Uterus (tissue), 2 donors: ENCODE measurements around the gene PCYT1B.

Source experiments
- CTCF ChIP-seq, 4 experiments: fragments of 200-600 bp in 2 of 4; fragments of 450-650 bp in 2 of 4; sonication (generic) in 2 of 4; IDR thresholded peaks; one replicate each; pipeline ENCODE4 v1.5.1; 2016 to 2019; ENCODE audit warnings: antibody characterized with exemption in 4 of 4, mild to moderate bottlenecking in 2 of 4, moderate library complexity in 1 of 4
- POLR2A ChIP-seq, 2 donors: fragments of 450-650 bp; IDR thresholded peaks; one replicate each; pipeline ENCODE4 v1.6.1; 2016; ENCODE audit warnings: antibody characterized with exemption in 2 of 2, mild to moderate bottlenecking in 1 of 2, moderate library complexity in 1 of 2

- TF ChIP-seq CTCF (IDR thresholded peaks at IDR 0.05) (no peak), POLR2A (IDR thresholded peaks at IDR 0.05) (no peak)
These were observed 121.7 kb downstream of the PCYT1B start for GRCh38 chrX:24525455-24525854.
